Colon (tissue), 2 donors: ENCODE results near the gene RAP2B.
"Not testable (repeated sequence)": the region's sequence is repeated elsewhere in the genome, so short reads cannot be mapped to it uniquely, and the experiment has no call there.

Experiments used
- FAIRE-seq: peaks from 2 replicates; lab custom pipeline; 2012; peaks lifted over from hg19 to GRCh38; lab: Jason Lieb, UNC
- donor health status: control.
- donor health status: control.

The RAP2B gene

DNA sequence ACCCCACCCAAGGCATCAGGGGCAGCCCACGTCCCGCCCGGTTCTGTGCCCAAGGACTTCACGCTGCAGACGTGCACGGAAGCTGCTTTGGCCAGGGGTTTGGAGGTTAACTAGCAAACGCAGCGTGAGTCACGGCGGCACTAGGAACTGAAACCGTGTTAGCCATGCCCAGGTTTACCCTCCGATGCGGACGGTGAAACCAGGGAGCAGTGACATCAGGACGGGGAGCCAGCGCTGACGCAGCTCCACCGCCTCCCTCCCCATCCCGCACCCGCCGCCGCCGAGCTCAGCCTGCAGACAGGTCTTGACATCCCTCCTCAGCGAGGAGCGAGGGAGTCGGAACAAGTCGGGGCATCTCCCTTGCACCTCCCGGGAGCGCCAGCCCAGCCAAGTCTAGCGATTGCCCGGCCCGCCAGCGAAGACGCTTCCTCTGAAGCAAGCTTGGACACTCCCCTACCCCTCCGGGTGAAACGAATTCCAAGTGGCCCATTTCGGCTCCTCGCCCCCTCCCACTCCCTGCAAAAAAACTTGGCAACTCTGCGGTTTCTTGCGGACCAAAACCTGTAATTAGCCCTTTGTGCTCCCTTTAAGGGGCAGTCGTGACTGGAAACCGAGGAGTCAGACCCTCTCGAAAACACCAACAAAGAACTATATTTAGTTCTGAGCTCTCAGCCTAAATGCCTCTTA is 1.4 kb upstream of the RAP2B start:
- no peak for FAIRE-seq

DNA sequence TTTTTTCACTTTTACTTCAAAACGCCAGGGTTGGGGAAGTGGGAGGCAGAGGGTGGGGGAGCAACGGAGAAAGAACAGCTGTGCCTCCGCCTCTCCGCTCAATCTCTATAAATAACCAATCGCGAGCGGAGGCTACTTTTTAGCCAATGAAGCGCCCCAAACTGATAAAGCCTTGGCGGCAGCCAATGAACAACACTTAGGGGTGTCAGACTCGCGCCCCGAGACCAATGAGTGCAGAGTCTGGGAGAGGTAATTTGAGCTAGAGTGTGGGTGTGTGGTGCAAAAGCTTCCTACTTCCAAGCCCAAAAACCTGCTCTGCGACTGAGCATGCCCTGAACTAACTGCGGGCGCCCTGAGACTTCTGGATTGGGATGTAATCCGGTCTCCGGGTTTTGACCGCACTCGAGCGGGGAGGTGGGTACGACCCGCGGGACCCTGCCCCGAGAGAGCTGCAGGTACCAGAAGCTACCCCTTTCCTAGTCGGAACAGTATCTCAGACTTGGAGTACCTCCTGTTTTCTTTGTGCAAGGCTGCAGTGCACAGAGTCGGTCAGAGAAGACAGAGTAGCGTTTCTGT is 800 bp upstream of the RAP2B start:
- FAIRE-seq = peak; percentile 49

DNA sequence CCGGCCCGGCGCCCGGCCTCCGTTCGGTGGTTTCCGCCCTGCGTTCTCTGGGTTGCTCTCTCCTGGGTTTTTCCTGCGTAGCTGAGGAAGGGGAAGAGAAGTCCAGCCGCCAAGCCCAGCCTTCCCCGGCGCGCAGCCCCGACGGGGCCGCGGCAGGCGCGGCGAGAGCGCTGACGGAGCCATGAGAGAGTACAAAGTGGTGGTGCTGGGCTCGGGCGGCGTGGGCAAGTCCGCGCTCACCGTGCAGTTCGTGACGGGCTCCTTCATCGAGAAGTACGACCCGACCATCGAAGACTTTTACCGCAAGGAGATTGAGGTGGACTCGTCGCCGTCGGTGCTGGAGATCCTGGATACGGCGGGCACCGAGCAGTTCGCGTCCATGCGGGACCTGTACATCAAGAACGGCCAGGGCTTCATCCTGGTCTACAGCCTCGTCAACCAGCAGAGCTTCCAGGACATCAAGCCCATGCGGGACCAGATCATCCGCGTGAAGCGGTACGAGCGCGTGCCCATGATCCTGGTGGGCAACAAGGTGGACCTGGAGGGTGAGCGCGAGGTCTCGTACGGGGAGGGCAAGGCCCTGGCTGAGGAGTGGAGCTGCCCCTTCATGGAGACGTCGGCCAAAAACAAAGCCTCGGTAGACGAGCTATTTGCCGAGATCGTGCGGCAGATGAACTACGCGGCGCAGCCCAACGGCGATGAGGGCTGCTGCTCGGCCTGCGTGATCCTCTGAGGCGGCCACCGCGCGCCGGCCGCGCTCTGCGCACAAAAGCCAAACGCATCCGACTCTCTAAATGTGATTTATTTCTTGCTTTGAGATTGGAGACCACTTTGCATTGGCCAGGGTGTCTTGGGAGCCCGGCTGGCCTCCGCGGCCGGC is 727 bp downstream of the RAP2B start:
- FAIRE-seq = no peak

DNA sequence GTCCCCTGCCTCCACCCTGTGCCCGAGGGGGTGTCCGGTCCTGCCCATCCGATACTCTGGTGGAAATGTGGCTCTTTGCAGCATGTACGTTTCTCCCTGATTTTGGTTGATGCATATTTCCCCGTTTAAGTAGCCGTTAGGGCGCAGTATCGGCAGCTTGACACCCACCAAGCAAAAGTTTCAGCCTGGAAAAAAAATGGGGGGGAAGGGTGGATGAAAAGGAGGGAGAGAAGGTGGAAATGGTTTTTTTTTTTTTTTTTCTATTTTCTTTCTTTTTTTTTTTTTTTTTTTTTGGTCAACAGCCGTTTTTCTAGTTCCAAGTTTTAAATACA is 1.3 kb downstream of the RAP2B start:
- no peak for FAIRE-seq

DNA sequence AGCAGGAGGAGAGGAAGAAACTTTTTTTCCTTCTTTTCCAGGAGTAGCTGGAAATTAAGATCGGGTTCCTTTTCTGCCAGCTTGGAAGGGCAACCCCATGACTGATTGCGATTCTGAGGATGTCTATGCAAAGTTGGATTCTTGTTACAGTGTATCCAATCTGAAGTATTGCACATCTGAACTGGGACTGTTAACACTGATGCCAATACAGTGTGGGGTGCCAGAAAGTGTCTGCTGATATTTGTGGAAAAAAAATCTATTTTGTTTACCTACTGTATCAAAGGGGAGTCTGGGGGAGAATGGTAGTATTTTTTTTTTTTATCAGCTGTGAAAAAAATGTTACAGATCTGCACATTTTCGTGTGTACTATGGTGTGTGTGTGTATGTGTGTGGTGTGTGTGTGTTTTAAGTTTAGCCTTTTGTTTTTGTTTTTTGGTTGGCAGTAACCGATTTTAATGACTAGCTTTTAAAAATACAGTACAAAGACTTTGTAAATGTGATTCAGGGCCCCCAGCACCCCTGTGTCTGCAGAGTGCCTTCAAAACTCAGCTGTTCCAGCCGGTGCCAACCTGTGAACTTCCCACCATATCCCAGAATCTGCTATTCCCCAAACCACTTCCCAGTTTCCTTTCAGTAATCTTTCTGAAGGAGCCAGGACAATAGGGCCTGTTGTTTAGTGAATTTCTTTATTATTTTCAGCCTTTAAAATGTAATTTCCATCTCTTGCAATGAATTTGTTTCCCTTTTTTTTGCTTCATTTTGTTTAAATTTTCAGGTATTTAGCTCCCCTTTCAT is 1.9 kb downstream of the RAP2B start:
- FAIRE-seq = no peak

DNA sequence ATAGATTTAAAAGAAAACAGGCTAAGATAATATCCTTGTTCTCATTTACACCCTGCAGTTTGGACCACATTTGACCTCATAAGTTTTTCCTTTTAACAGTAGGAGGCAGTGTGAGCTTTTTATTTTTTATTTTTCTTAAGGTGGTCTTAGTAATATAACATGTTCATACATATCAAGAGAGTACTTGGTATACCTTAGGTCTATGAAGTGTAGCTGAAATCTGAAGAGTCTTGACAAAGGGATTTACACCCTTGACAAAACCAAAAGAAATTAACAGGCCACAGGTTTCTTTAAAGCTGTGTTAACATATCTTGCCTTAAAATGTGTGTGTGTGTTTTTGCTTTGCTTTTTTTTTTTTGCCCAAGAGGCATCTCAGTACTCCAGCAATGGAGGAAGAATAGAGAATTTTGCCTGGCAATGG is 3.2 kb downstream of the RAP2B start:
- FAIRE-seq = no peak

DNA sequence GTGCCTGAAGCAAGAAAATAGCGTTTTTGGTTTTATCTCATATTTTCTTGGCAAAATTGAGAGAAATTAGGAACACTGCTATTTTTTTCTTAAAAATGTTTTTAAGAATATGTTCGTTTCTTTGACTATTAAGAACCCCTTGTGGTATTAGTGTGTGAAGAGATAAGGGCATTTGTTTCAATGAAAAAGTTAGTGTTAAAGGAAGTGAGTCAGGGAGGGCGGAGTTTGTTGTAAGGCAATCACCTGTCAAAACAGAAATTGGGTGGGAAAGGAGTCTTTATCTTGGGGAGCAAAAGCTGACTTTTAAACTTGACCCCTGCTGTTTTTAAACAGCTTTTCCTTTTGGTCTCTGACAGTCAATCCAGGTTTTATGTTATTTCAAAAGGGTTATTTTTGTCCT is 4.2 kb downstream of the RAP2B start:
- no peak for FAIRE-seq

DNA sequence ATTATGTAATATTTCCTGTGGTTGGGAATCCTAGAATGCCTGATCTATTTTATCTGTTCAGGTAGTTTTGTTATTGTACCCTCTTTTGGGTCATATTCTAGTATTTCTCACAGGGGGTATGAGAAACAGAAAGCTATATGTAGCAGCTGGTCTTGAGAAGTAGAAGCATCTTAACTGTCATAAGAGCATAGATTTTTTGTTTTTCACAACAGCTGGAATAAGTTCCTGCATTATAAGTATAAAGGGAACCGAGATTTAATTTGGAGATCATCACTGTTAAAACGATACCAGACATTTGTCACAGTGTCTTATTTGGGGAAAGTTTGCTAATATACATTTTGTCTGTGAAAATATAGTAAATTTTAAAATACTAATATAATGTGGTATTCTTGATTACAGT is 4.8 kb downstream of the RAP2B start:
- FAIRE-seq = no peak

DNA sequence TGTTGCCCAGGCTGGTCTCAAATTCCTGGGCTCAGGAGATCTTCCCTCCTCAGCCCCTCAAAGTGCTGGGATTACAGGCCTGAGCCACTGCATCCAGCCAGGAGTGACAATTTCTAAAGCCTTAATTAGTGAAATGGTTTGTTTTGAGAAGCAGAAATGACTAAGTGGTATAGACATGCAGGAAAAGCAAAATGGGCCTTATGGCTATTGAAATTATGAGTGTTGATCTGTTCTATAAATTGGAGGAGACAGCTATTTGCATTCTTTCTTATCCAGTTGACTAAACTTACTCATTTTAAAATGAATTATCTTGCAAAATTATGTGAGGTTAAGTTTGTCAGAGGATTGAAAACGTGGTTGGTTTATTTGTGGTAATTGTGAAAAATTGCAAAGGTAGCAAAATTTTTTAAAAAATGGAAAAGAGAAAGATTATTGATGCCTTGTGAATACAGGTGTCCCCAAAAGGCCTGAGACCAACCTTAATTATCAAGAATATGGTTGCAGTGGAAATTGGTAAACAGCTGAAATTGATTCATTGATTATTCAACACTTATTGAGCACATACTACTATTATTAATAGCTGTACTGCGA is 7.9 kb downstream of the RAP2B start:
- no peak for FAIRE-seq

DNA sequence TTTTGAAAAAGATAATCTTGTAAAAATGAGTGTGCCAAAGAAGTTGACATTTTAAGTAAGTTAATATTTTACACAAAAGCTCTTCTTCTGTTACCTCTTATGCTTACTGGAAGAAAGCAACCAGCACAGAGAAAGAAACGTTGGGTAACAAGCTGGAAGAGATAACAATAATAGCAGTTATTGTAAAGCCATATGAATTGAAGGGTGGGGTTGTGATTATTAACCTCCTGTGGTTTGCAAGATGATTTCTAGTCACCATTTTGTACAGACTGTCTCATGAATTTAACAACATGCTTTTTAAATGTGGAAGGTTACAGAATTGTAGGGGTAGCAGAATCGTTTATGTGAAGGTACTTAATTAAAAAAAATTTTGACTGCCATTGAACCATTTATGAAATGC is 9.2 kb downstream of the RAP2B start:
- no peak for FAIRE-seq

DNA sequence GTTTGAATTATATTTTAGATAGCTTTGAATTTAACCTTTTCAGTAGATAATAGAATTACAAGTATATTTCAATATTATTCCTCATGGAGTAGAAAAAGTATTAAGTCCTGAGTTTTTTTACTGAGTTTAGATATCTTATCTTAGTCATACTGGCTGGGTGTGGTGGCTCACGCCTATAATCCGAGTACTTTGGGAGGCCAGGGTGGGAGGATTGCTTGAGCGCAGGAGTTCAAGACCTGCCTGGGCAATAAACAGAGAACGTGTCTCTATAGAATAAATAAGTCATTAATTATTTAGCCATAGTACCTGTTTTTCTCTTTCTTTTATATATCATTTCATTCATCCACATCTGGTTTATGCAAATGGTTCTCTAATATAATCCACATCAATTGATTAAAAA is 9.9 kb downstream of the RAP2B start:
- no peak for FAIRE-seq

DNA sequence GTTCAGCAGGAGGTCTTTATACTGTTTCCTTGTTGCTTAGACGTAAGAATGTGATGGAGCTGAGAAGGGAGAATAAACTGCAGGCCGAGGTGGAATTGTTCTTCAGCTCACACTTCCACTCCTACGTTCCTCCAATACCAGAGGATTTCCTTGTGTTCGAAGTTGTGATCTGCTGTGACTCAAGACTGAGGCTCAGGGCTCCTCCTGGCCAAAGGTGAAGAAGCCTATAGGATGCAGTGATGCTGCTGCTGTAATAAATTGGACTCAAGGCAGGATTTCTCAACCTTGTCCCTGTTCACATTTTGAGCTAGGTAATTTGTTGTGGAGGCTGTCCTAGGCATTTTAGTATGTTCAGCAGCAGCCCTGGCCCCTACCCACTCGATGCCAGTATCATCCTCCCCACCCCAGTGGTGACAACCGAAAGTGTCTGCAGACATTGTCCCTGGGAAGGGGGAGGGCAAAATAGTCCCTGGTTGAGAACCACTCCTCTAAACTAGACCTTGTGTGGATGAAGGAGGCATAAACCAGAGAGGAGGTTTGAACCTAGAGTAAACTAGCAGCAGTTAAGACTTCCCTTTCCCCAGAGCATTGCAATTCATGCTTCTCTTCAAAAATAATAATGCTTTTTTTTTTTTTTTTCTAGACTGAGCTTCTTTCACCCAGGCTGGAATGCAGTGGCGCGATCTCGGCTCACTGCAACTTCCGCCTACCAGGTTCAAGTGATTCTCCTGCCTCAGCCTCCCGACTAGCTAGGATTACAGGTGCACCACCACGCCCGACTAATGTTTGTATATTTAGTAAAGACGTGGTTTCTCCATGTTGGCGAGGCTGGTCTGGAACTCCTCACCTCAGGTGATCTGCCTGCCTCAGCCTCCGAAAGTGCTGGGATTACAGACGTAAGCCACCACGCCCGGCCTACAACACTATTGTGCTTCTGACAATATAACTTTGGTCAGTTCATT is 11.1 kb downstream of the RAP2B start:
- FAIRE-seq = no peak

DNA sequence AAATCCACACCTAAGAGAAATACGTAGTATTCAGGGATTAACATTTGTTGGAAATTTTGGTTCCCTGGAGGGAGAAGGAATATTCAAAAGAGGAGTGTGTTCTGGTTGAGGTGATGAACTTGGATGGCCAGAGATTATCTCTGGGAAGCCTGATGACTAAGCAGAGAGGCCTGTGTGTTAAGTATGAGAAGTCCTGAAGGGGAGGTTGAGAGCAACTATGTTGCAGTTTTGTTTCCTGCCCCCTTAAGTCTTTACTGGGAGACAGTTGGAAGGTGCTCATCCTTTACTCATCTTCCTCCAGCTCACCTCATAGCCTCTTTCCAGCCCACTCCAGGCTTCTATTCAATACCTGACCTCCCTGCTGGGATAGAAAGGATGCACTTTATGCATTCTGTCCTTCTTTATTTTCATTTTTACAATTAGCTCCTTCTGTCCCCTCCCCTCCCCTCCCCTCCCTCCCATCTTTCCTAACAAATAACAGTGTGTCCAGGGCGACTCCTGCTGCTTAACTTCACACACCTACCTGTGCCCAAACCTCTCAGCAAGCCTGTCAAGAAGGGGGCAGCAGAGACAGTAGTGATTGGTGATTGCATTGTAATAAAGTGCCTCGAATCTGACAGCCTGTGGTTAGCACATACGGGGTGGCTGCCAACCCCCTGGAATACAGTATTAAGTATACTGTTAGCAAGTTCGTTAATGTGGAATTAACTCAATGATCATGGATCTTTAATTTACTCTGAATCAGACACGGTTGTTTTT is 11.9 kb downstream of the RAP2B start:
- no peak for FAIRE-seq

DNA sequence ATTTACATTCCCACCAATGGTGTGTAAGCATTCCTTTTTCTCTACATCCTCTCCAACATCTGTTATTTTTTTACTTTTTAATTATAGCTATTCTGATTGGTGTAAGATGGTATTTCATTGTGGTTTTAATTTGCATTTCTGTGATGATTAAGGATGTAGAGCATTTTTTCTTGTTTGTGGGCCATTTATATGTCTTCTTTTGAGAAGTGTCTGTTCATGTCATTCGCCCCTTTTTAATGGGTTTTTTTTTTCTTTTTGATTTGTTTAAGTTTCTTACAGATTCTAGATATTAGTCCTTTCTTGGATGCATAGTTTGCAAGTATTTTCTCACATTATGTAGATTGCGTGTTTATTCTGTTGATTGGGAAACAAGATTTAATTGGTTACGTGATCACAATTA is 14.2 kb downstream of the RAP2B start:
- peak; percentile 74 for FAIRE-seq

DNA sequence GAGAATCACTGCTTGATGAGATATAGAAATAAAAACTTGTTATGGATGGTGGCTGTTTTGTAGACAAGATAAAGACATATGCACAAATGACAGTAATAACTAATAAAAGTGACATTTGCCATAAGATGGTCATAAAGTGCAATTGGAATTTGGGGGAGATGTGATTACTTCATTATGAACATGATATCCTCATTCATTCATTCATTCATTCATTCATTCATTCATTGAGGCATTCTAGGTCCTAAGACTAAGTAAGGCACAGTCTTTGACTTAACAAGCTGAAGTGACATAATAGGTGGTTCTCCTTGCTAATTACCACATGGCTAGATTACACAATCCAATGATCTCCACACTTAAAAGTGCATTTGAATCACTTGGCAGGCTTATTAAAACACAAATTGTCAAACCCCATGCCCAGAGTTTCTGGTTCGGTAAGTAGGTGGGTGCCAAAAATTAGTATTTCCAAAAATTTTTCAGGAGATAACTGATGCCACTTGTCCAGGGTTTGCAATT is 18.9 kb downstream of the RAP2B start:
- no peak for FAIRE-seq

DNA sequence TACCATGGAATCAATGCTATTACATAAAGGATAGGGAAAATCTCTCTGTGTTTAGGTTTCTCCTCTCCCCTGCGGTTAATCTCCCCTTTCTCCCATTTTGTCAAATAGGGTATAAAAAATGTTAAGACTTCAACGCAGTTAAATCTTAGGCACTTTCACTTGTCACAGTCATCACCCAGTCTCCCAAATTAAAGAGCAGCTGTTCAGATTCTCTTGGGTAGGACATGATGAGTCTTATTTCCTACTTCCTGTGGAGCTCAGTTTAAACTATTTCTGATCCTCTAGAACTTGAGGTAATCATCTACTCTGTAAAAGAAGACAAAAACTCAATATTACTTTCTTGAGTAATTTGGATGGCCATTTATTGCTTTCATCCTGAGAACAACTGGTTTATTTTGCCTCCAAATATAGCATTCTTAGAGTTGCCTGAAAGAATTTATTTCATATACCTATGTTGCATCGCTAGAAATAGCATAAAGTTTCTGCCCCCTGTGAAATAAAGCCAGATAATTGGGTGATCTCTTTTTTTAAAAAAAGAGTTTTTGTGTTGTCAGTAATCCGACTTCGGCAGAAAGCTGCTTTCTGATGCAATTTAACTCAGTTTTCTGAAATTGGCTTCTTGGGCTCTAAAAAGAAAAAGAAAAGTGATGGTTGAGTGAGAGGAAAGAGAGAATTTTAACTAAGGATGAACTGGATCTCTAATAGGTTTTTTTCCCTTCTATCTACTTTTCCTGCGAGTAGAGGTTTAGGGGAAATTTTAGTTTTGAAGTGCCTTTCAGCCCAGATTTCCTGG is 20.7 kb downstream of the RAP2B start:
- no peak for FAIRE-seq

DNA sequence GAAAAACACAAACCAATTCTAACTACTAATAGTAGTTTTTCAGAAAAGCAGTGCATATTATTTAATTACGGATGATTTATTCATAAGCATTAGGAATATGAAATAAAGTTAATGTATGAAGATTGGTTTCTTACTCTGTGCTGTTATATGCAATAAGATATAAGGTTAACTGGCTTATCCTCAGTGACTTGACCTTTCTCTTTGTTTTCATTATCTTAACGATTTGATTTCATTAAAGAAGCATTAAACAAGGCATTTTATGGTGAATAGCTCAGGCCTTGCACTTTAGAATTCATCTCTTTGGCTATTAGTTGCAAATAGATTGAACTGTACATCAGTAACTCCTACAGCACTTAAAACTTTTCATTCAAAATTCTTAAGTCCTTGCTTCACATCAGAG is 28.9 kb downstream of the RAP2B start:
- no peak for FAIRE-seq

DNA sequence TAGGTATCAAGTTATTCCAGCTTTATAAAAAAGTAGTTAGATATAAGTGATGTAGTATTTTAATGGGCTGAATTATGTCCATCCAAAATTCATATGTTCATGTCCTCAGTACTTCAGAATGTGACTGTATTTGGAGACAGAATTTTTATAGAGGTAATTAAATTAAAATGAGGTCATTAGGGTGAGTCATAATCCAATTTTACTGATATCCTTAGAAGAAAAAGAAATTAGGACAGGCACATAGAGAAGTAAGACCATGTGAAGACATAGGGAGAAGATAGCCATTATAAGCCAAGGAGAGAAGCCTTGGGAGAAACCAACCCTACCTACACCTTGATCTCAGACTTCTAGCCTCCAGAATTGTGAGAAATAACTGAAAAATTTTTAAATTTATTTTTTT is 30.3 kb downstream of the RAP2B start:
- no peak for FAIRE-seq

DNA sequence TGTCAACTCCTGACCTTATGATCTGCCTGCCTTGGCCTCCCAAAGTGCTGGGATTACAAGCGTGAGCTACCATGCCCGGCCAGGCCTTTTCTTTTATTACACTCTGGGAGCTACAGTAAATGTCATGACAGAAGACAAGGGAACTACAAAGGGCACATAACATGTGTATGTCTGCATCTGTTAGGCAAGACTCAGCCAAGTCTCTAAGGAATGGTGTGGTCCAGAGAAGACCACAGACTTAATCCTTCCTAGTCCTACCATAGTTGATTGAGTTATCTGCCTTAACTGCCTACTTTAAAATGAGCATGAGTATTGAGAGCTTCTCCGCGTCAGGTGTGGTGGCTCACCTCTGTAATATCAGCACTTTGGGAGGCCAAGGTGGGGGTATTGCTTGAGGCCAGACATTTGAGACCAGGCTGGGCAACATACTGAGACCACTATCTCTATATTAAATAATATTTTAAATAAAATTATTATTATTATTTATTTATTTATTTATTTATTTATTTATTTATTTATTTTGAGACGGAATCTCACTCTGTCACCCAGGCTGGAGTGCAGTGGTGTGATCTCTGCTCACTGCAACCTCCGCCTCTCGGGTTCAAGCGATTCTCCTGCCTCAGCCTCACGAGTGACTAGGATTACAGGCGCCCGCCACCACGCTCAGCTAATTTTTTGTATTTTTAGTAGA is 31.9 kb downstream of the RAP2B start:
- not testable (repeated sequence) for FAIRE-seq
